Stimulated activated CD8-positive, alpha-beta memory T cell treated with anti-CD3 and anti-CD28 coated beads, Interleukin-4, amount 100 ng/mL, for 1 hour (primary cell): ENCODE results near the gene MTX2.

Experiments used
- DNase-seq, 2 donors: peaks; one replicate each; pipeline ENCODE4 v3.0.0-alpha.2; 2020; ENCODE audit warnings: low read depth in 2 of 2, low spot score in 1 of 2

Gene MTX2

GRCh38 chr2:176269319-176270099 lies at the start of gene MTX2:
Gene MTX2, plus strand, starts transcription at chr2:176269442. Its CDS starts 188 bp downstream, at chr2:176269630.
- DNase-seq, result peak; percentile 32 to 46

GRCh38 chr2:176227874-176228273 lies 41.4 kb upstream of the MTX2 start:
- DNase-seq, result no peak

- no peak for DNase-seq
These were observed 35.1 kb upstream of the MTX2 start for GRCh38 chr2:176234156-176234555.

GRCh38 chr2:176234940-176235339 lies 34.3 kb upstream of the MTX2 start:
- DNase-seq, result no peak

GRCh38 chr2:176237456-176237855 lies 31.8 kb upstream of the MTX2 start:
- DNase-seq, result no peak

GRCh38 chr2:176239031-176239430 lies 30.2 kb upstream of the MTX2 start:
- no peak for DNase-seq

GRCh38 chr2:176240301-176240700 lies 28.9 kb upstream of the MTX2 start:
- no peak for DNase-seq

- DNase-seq, result no peak
These were observed 27.0 kb upstream of the MTX2 start for GRCh38 chr2:176242276-176242675.

- DNase-seq, result no peak
These were observed 22.9 kb upstream of the MTX2 start for GRCh38 chr2:176246331-176246730.

- no peak for DNase-seq
These were observed 21.4 kb upstream of the MTX2 start for GRCh38 chr2:176247859-176248258.

GRCh38 chr2:176251928-176252327 lies 17.3 kb upstream of the MTX2 start:
- no peak for DNase-seq

GRCh38 chr2:176260689-176261088 lies 8.6 kb upstream of the MTX2 start:
- DNase-seq, result no peak

- DNase-seq, result no peak
These were observed 8.1 kb upstream of the MTX2 start for GRCh38 chr2:176261136-176261535.

- no peak for DNase-seq
These were observed 295 bp upstream of the MTX2 start for GRCh38 chr2:176268976-176269318.

GRCh38 chr2:176270100-176270750 lies 983 bp downstream of the MTX2 start:
- no peak for DNase-seq

GRCh38 chr2:176272870-176273459 lies 3.7 kb downstream of the MTX2 start:
- no peak for DNase-seq

- DNase-seq, result no peak
These were observed 9.7 kb downstream of the MTX2 start for GRCh38 chr2:176278927-176279326.

- no peak for DNase-seq
These were observed 10.9 kb downstream of the MTX2 start for GRCh38 chr2:176280156-176280555.

- no peak for DNase-seq
These were observed 11.8 kb downstream of the MTX2 start for GRCh38 chr2:176280867-176281658.

- DNase-seq, result no peak
These were observed 14.2 kb downstream of the MTX2 start for GRCh38 chr2:176283291-176284068.
